Stimulated activated CD4-positive, alpha-beta T cell treated with anti-CD3 and anti-CD28 coated beads, Interleukin-1b, Interleukin-23, amount 100 ng/mL, for 24 hours (primary cell): Measurements from ENCODE around the gene NOP58.
"Not testable (repeated sequence)": the region's sequence is repeated elsewhere in the genome, so short reads cannot be mapped to it uniquely, and the experiment has no call there.

Experiments used
- DNase-seq, 4 experiments: peaks; one replicate each; pipeline ENCODE4 v3.0.0-alpha.2; 2020; ENCODE audit warnings: low read depth in 4 of 4, low spot score in 1 of 4

The NOP58 gene

GRCh38 chr2:202299712-202300111, 34.1 kb downstream of the NOP58 start:
- no peak for DNase-seq

GRCh38 chr2:202306034-202306433, 40.5 kb downstream of the NOP58 start:
- no peak for DNase-seq

DNA sequence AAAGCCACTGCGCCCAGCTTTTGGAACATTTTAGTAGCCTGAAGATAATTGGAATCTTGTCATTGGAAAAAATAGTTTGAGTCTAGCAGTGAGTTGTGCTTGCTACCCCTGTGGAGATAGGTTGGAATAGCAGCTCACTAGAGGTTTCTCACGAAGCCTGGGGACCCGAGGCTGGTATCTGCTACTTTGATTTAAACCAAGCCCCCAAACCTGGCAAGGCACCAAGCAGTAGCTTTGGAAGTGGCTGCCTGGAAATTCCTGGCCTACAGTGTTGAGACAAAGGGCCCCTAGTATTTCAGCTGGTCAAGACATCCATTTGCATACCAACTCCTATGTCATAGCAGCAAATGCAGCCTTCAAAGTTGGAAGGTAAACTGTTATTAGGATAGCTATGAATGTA, 42.1 kb downstream of the NOP58 start:
- no peak for DNase-seq

DNA sequence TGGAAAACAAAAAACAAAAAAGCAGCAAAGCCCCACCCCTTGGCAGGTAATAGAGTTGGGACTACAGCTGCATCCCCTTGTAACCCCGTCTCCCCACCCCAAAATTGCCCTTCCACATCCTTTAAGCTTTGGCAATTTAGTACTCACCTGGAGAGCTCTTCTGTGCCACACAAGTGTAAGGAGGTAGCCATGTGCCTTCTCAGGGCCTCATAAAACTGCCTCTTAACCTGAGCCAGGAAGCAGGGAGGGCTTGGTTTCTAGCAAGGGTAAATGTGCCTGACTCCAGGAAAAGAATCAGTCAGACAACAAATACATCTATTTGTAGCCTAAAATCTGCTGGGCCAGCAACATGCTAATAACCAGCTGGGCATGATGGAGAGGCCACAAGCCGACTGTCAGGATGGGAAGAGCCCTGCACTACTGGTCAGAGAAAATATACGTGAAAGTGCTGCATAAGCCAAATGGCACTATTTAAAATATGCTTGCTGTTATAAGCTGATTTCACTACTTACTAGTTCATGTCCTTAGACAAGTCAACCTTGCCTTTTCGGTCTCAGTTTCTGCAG, 46.3 kb downstream of the NOP58 start:
- no peak for DNase-seq

- no peak for DNase-seq
Measured at GRCh38 chr2:202314116-202314515, 48.6 kb downstream of the NOP58 start.

DNA sequence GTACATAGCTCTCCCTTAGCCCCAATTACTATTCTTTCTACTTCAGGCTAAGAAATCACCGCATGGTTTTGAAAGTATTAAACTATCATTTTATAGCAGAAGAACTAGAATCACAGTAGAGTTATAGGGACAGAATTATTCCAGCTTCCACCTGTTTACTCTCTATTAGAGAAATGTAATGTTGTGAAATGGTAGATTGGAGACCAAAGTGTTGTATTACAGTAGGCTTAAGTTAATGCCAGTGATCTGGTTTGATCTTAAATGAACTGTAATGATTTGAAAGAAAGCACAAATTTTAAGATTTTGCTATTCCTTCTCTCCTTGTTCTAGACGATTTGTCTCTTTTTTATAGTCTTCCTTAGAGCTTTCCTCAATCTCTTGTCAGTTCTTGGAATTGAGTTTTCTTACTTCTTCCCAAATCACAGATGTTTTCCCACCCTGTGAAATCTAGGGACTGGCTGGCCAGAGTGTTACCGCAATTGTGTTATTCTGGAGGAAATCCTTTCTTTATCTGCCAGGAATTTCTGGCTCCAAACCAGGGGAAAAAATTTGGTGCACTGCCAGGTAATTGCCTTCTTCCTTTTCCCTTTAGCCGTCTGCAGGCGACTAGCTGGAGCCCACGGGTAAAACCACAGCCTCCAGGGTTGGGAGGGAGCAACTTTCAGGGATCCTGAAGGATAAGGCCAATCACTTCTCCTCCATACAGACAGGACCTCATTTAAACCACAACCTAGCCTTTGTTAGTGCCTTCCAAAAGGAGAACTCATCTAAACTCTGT, 51.7 kb downstream of the NOP58 start:
- DNase-seq, result no peak

DNA sequence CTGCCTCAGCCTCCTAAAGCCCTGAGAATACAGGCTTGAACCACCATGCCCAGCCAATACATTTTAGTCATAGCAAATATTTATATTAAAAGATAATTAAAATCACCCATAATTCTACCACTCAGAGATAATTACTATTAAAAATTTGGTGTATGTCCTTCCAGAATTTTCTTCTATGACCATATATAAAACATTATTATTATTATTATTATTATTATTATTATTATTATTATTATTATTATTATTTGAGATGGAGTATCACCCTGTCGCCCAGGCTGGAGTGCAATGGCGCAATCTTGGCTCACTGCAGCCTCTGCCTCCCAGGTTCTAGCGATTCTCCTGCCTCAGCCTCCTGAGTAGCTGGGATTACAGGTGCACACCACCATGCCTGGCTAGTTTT, 54.8 kb downstream of the NOP58 start:
- not testable (repeated sequence) for DNase-seq

GRCh38 chr2:202322435-202322834, 56.9 kb downstream of the NOP58 start:
- DNase-seq, result no peak

GRCh38 chr2:202327858-202328257, 62.3 kb downstream of the NOP58 start:
- no peak for DNase-seq

DNA sequence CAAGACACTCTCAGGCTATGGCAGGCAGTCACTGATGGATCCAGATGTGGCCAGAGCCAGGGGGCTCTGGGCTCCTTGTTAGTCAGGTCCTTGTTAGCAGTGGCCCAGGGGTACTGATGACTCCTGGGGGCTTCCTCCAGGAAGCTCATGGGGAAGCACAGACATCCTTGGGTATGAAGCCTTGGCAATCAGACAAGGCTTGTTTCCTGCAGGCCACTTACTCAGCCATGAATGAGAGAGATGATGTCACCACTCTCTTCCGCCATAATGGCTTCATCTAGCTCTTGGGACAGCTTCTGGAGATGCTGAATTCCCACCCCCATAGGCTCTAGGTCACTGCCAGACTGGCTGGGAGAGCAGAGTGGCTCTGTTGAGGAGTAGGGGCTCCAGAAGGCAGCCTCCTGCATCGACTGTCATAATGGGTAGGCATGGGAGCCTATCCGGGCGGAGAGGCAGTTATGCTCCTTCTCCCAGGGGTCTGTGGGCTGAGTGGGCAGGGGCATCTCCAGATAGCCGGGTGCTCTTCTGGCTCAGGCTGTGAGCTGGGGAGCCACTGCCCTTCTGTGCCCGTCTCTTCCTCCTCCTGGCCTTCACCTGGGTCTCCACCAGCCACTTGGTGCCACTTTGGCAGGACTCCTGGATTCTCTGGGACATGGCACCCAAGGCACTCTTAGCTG, 70.4 kb downstream of the NOP58 start:
- DNase-seq, result no peak

- no peak for DNase-seq
Measured at GRCh38 chr2:202337151-202337550, 71.6 kb downstream of the NOP58 start.

DNA sequence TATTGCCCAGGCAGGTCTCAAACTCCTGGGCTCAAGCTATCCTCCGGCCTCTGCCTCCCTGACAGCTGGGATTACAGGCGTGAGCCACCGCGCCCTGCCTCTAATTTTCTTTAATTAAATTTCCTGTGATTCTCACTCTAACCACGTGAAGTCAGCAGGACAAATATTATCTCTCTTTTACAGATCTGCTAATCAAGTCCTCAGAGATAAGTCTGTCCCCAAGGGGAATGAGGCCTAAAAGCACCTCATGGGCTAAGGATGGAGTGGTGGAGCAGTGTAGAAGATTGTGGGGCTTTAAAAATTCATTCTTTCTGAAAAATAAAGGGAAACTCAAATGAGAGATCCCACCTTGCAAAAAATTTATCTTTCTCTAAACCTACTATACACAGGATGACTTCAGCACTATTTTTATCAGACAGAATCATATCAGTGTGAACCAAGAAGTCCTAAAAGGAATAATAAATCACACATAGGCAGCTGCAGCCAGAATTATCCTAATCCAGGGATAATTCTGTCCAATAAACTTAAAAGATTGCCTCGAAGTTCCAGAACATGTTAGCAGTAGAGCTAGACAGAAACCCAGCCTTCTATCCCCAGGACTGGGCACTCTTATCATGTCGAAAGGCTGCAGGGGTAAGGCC, 72.3 kb downstream of the NOP58 start:
- DNase-seq, result no peak

DNA sequence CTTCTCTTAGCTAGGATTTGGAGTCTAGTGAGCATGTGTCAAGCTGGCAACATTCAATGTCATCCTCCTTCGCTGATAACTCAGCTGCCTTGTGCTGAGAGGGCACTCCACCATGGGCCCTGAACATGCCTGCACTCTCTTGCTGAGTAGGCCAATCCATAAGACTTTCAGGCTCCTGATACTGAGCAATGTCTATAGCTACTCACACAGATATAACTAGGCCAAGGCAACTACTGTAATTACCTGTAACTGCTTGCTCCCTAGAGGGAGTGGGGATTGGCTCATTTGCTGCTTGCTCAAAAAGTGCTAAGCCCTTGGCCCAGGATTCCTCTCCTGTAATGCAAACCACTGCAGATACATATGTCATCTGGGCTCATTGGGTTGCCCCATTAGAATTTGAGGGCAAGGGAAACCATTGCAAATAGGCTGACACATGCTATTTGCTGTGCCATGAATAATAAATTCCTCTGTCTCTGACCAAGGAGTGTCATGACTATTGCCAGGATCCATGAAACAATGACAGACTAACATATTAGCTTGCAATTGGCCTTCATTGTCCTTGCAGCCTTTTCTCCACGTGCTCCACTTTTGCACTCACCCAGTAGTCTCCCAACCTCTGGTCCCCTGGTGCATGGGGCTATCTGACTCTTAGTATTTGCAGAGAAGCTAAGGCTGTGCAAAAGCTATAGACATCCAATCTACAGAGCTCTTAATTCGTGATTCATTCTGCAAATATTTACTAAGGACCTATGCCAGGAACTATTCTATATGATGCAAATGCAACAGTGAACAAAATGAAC, 73.7 kb downstream of the NOP58 start:
- DNase-seq, result no peak

DNA sequence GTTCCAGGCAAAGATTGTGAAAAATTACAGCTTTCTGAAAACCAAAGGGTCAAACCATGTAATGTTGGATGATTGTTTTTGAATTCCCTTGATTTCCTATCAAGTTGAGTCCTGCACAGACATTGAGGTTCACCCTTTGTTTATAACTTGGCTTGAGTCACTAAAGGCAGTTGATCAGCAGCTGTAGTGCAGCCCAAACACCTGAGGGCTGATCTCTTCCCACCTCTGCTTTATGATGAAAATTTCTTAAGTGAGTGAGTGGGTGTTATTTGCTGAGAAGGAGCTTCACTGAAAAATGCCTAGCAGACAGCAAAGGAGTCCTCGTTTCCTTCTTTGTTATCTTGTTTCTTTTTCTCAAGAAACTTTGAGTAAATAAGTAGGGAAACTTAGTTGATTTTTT, 78.6 kb downstream of the NOP58 start:
- no peak for DNase-seq

DNA sequence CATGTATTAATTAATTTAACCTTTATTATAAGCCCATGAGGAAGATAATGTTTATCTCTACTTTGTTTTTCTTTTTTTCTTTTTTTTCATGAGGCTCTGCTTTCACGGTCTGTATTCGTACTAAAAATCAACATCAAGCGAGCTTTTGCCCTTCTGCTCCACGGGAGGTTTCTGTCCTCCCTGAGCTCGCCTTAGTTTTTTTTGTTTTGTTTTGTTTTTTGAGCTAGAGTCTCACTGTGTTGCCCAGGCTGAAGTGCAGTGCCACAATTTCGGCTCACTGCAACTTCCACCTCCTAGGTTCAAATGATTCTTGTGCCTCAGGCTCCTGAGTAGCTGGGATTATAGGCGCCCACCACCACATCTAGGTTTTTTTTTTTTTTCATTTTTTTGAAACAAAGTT, 80.6 kb downstream of the NOP58 start:
- no peak for DNase-seq
